Astrocyte (in vitro differentiated cells and primary cell): ENCODE measurements around the gene MPC1. TPM values are rescaled to one million over a fixed set of nuclear protein-coding genes. Genes with fewer than 3 reads are reported as not detected.

Experiments used
- DNase-seq: peaks from one replicate; pipeline ENCODE4 v3.0.0-alpha.2; 2010; ENCODE audit warnings: low read depth
- FAIRE-seq: peaks from 2 replicates; lab custom pipeline; 2011; peaks lifted over from hg19 to GRCh38; lab: Jason Lieb, UNC
- H2AFZ ChIP-seq: 2 replicates; pipeline ENCODE4 v1.6.0; 2012; ENCODE audit warnings: low read depth, low read length, inconsistent platforms
- H3K27ac ChIP-seq: 2 replicates; pipeline ENCODE4 v1.5.1; 2011; ENCODE audit warnings: low read depth, low read length, inconsistent platforms
- H3K27me3 ChIP-seq: 2 replicates; pipeline ENCODE4 v1.6.0; 2011; ENCODE audit warnings: low read length, inconsistent platforms; ENCODE audit not compliant: insufficient read depth
- H3K36me3 ChIP-seq: 2 replicates; pipeline ENCODE4 v1.5.1; 2011; ENCODE audit warnings: low read length, inconsistent platforms; ENCODE audit not compliant: insufficient read depth
- H3K4me1 ChIP-seq: 2 replicates; pipeline ENCODE4 v1.5.1; 2011; ENCODE audit warnings: low read length, inconsistent platforms; ENCODE audit not compliant: insufficient read depth
- H3K4me2 ChIP-seq: 2 replicates; pipeline ENCODE4 v1.6.0; 2012; ENCODE audit warnings: low read length, inconsistent platforms
- H3K4me3 ChIP-seq: 2 replicates; pipeline ENCODE4 v1.5.1; 2011; ENCODE audit warnings: low read depth, mild to moderate bottlenecking, low read length, inconsistent platforms; ENCODE audit not compliant: insufficient read depth
- H3K79me2 ChIP-seq: 2 replicates; pipeline ENCODE4 v1.6.0; 2012; ENCODE audit warnings: mild to moderate bottlenecking, low read length, inconsistent platforms; ENCODE audit not compliant: insufficient read depth
- H3K9ac ChIP-seq: 2 replicates; pipeline ENCODE4 v1.6.0; 2012; ENCODE audit warnings: mild to moderate bottlenecking, low read length, inconsistent platforms
- H3K9me3 ChIP-seq: 2 replicates; pipeline ENCODE4 v1.5.1; 2012; ENCODE audit warnings: low read depth, mild to moderate bottlenecking, low read length, inconsistent platforms; ENCODE audit not compliant: insufficient read depth
- H4K20me1 ChIP-seq: 2 replicates; pipeline ENCODE4 v1.6.0; 2012; ENCODE audit warnings: low read length, inconsistent platforms; ENCODE audit not compliant: insufficient read depth
- H3K27ac Mint-ChIP-seq: one replicate; pipeline ENCODE4 v1.8.0; 2021; ENCODE audit warnings: mild to moderate bottlenecking, mixed read lengths; ENCODE audit not compliant: unreplicated experiment
- H3K27me3 Mint-ChIP-seq: one replicate; pipeline ENCODE4 v1.8.0; 2021; ENCODE audit warnings: low read depth, mixed read lengths; ENCODE audit not compliant: unreplicated experiment
- H3K36me3 Mint-ChIP-seq: one replicate; pipeline ENCODE4 v1.8.0; 2021; ENCODE audit warnings: low read depth, mixed read lengths; ENCODE audit not compliant: unreplicated experiment
- H3K4me1 Mint-ChIP-seq: one replicate; pipeline ENCODE4 v1.8.0; 2021; ENCODE audit warnings: low read depth, mixed read lengths; ENCODE audit not compliant: unreplicated experiment
- H3K4me3 Mint-ChIP-seq: one replicate; pipeline ENCODE4 v1.8.0; 2021; ENCODE audit warnings: mild to moderate bottlenecking, moderate library complexity, mixed read lengths; ENCODE audit not compliant: unreplicated experiment
- H3K9me3 Mint-ChIP-seq: one replicate; pipeline ENCODE4 v1.8.0; 2021; ENCODE audit warnings: mild to moderate bottlenecking, mixed read lengths; ENCODE audit not compliant: unreplicated experiment
- EZH2 ChIP-seq: IDR thresholded peaks from 2 replicates; pipeline ENCODE4 v1.6.1; 2012; ENCODE audit warnings: mild to moderate bottlenecking, low read length, inconsistent platforms; ENCODE audit not compliant: insufficient read depth
- total RNA-seq: library from RNA; stranded (reverse); gene quantifications from 2 replicates; pipeline ENCODE4 v1.2.1, GENCODE V29; 2021
- TF ChIP-seq, protein P1 (sequence below): IDR thresholded peaks from 2 replicates; pipeline ENCODE4 v1.5.1; 2011; ENCODE audit warnings: low read depth, mild to moderate bottlenecking, inconsistent platforms, low read length, moderate library complexity; ENCODE audit not compliant: insufficient read depth

MPC1 gene
- total RNA-seq, 1 donor from 2014 or later = 47.4 TPM

DNA sequence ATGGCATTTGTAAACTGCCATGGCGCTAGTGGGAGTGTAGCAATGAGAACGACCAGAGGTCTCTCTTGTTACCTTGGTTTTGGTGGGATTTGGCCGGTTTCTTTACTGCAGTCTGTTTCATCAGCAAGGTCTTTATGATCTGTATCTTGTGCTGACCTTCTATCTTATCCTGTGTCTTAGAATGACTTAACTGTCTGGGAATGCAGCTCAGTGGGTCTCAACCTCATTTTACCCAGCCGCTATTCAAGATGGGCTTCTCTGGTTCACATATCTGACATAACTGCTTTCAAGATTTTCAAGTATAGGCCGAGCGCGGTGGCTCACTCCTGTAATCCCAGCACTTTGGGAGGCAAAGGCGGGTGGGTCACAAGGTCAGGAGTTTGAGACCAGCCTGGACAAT is 38.5 kb downstream of the MPC1 start:
- Histone ChIP-seq H3K9me3 (no peaks in the 10 kb centered on the region), H3K27ac (peak overlapping the region; percentile 41), H3K4me2 (no peak overlapping the region), H3K9ac (no peak overlapping the region), H3K27me3 (no peaks in the 10 kb centered on the region), H3K79me2 (peaks cover 37% of the 10 kb centered on the region), H4K20me1 (peaks cover 25% of the 10 kb centered on the region), H3K4me3 (no peak overlapping the region), H3K36me3 (no peaks in the 10 kb centered on the region), H3K4me1 (peaks cover 13% of the 10 kb centered on the region), H2AFZ (no peak overlapping the region)
- TF ChIP-seq, protein P1, sequence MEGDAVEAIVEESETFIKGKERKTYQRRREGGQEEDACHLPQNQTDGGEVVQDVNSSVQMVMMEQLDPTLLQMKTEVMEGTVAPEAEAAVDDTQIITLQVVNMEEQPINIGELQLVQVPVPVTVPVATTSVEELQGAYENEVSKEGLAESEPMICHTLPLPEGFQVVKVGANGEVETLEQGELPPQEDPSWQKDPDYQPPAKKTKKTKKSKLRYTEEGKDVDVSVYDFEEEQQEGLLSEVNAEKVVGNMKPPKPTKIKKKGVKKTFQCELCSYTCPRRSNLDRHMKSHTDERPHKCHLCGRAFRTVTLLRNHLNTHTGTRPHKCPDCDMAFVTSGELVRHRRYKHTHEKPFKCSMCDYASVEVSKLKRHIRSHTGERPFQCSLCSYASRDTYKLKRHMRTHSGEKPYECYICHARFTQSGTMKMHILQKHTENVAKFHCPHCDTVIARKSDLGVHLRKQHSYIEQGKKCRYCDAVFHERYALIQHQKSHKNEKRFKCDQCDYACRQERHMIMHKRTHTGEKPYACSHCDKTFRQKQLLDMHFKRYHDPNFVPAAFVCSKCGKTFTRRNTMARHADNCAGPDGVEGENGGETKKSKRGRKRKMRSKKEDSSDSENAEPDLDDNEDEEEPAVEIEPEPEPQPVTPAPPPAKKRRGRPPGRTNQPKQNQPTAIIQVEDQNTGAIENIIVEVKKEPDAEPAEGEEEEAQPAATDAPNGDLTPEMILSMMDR = no peak
- no peak for TF ChIP-seq EZH2
- no peak for FAIRE-seq
- Mint-ChIP-seq H3K27ac (peak overlapping the region; percentile 93), H3K4me1 (peaks cover 12% of the 10 kb centered on the region), H3K4me3 (peak overlapping the region; percentile 95), H3K36me3 (peaks cover 1% of the 10 kb centered on the region), H3K27me3 (no peaks in the 10 kb centered on the region), H3K9me3 (peaks cover 8% of the 10 kb centered on the region)
- peak; percentile 45 for DNase-seq

DNA sequence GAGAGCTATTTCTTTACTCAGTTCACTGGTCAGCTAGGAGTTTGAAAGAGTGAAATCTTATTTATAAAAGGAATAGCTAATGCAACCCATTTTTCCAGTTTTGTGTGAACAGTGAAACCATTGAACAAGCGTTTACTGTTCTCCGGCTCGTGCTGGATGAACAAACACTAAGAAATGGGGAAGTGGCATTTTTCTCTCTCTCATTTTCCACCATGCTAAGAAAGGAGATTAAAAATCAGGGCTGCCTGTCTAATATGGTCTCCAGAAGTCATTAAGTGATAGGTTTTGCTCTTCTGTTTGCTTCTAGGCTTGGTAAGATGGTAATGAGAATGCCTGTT is 39.6 kb downstream of the MPC1 start:
- no peak for DNase-seq
- TF ChIP-seq EZH2 = no peak
- TF ChIP-seq, protein P1 = no peak
- no peaks in the 10 kb centered on the region for H3K36me3 Mint-ChIP-seq
- Histone ChIP-seq H2AFZ (peak overlapping the region; percentile 100), H3K9me3 (no peaks in the 10 kb centered on the region), H3K4me3 (peak overlapping the region; percentile 97), H3K27ac (peak overlapping the region; percentile 96), H3K4me2 (peak overlapping the region; percentile 99), H3K79me2 (peaks cover 49% of the 10 kb centered on the region), H3K4me1 (peaks cover 13% of the 10 kb centered on the region), H4K20me1 (peaks cover 36% of the 10 kb centered on the region), H3K36me3 (no peaks in the 10 kb centered on the region), H3K9ac (peak overlapping the region; percentile 98), H3K27me3 (no peaks in the 10 kb centered on the region)
- H3K9me3 Mint-ChIP-seq = peaks cover 5% of the 10 kb centered on the region
- no peak for FAIRE-seq
- H3K27ac Mint-ChIP-seq = peak overlapping the region; percentile 93
- no peaks in the 10 kb centered on the region for H3K27me3 Mint-ChIP-seq
- peaks cover 17% of the 10 kb centered on the region for H3K4me1 Mint-ChIP-seq
- H3K4me3 Mint-ChIP-seq = peak overlapping the region; percentile 95

DNA sequence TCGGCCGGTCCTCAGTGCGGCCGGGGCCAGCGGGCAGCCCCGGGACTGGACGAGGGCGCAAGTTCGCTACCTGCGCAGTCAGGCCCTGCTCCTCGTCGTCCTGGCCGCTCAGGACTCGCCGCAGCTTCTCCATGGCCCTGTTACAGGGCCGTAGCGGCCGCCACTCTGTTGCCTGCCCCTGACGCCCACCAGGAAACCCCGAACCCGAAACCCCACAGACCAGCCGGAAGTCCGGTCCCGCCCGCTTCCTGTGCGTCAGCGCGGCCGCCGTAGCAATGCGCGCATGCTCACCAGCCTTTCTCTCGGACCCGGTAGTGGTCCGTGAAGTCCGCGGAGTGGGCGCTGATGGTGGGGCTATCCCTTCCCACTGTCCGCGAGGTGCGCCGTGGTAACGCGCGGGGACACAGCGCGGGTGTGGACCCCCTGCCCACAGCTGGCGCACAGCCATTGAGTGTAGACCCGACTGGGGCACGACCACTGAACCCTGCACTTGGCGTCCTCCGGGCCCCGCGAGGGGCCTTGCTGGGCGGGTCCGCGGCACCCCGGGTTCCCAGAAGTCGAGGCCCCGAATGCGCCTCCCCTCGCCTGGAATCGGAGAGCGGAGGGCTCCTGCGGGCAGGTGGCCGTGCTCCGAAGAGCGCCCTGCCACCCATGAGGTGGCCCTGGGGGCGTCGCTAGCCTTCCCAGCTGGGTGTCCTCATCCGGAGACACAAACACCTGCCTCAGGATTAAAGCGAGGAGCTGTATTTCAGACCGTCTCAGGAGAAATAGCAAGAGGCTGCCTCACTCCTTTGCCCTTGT is 40.2 kb downstream of the MPC1 start, which contains the start of gene SFT2D1:
Gene SFT2D1, minus strand, starts transcription at position 197 of the 801 bp plus-strand sequence. Its CDS starts 64 bp downstream, at position 133.
- H3K79me2 ChIP-seq = peaks cover 54% of the 10 kb centered on the region
- FAIRE-seq = no peak
- peak within 1 kb of the TSS; percentile 94 for H3K27ac Mint-ChIP-seq

More for the DNA sequence above, 40.2 kb downstream of the MPC1 start, which contains the start of gene SFT2D1:
- Histone ChIP-seq H4K20me1 (peaks cover 42% of the 10 kb centered on the region), H3K4me2 (peak within 1 kb of the TSS; percentile 99), H3K27me3 (no peaks in the 10 kb centered on the region), H3K4me1 (peaks cover 13% of the 10 kb centered on the region), H3K36me3 (peaks cover 3% of the 10 kb centered on the region), H3K9ac (peak within 1 kb of the TSS; percentile 98), H3K9me3 (no peaks in the 10 kb centered on the region), H3K27ac (peak within 1 kb of the TSS; percentile 96), H2AFZ (peak within 1 kb of the TSS; percentile 100), H3K4me3 (peak within 1 kb of the TSS; percentile 97)
- Mint-ChIP-seq H3K36me3 (no peaks in the 10 kb centered on the region), H3K27me3 (no peaks in the 10 kb centered on the region), H3K4me3 (peak within 1 kb of the TSS; percentile 95), H3K4me1 (peaks cover 18% of the 10 kb centered on the region), H3K9me3 (peaks cover 5% of the 10 kb centered on the region)
- TF ChIP-seq, protein P1 = no peak
- TF ChIP-seq EZH2 = no peak
- DNase-seq = peak; percentile 74
